Measurements from ENCODE around the gene PLEKHF1.

DNA sequence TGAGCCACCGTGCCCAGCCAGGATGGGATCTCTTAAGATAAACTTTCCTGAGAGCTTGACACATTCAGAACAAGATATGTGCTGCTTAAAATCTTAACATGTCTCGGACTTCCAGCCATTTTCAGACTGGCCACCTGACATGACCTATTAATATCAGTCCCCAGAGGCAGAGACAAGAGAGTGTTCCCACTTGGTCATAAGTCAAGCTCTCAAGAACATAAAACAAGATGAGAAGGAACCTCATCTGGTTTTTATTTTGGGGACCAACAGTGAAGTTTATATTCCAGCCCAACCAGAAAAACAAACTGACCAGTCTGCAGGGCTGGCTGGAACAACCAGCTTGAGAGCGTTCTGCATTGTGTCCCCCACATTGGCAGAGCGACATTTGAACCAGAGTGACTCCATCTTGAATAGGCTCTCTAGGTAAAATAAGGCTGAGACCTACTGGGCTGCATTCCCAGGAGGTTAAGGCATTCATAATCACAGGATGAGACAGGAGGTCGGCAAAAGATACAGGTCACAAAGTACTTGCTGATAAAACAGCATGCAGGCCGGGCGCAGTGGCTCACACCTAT is 21.8 kb upstream of the PLEKHF1 start:
- TF ChIP-seq FOXP2 (optimal IDR thresholded peaks at IDR 0.05; ENCODE audit: borderline replicate concordance, extremely low read depth, extremely low read length, insufficient read depth) (no peak), SIN3A (IDR thresholded peaks at IDR 0.05; ENCODE audit: borderline replicate concordance, insufficient read depth, low read length) (no peak), REST (IDR thresholded peaks at IDR 0.05; ENCODE audit: insufficient read depth in 1 of 2, low read depth in 2 of 2, low read length in 2 of 2) (no peak), POLR2AphosphoS5 (IDR thresholded peaks at IDR 0.05; ENCODE audit: low read depth, low read length) (no peak), TAF1 (IDR thresholded peaks at IDR 0.05; ENCODE audit: borderline replicate concordance, insufficient read depth, low read length) (no peak)
